Measurements from ENCODE around the gene CS. TPM values are rescaled to one million over a fixed set of nuclear protein-coding genes. Genes with fewer than 3 reads are reported as not detected.
A peak's percentile ranks its signal among the peaks of the same experiment; 100 is the strongest.

CS gene
- total and polyA plus RNA-seq, 2 experiments from 2014 or later = 83.2 to 111 TPM

DNA sequence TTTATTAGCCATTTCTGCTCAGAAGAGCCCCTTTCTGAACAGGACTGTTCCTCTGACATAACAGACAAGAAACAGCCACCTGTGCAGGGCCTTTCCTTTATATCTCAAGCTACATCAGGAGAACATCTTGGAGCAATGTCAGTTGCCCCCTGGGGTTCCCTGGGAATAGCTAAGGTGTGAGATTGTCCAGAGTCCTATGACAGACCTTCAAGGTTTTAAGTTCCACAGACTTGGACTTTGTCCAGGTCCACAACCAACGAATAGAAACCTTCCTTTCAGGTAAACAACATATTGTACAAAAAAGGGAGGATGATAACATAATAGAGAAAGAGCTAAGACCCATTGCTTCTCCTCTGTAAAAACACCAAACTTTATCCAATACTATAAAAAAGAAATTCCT lies 41.5 kb upstream of the CS start:
- H3K9me3 ChIP-seq (ENCODE audit: low read depth) = no peaks in the 10 kb centered on the region
- 48% methylated on average over 1 of the region's 1 CpG for WGBS (ENCODE audit: low lambda C conversion rate, missing lambda C conversion rate)
- TF ChIP-seq EZH2phosphoT487 (IDR thresholded peaks at IDR 0.05; ENCODE audit: low read depth, severe bottlenecking, unreplicated experiment) (no peak), EZH2 (IDR thresholded peaks at IDR 0.05; ENCODE audit: borderline replicate concordance) (no peak)
- TF ChIP-seq, protein P1, sequence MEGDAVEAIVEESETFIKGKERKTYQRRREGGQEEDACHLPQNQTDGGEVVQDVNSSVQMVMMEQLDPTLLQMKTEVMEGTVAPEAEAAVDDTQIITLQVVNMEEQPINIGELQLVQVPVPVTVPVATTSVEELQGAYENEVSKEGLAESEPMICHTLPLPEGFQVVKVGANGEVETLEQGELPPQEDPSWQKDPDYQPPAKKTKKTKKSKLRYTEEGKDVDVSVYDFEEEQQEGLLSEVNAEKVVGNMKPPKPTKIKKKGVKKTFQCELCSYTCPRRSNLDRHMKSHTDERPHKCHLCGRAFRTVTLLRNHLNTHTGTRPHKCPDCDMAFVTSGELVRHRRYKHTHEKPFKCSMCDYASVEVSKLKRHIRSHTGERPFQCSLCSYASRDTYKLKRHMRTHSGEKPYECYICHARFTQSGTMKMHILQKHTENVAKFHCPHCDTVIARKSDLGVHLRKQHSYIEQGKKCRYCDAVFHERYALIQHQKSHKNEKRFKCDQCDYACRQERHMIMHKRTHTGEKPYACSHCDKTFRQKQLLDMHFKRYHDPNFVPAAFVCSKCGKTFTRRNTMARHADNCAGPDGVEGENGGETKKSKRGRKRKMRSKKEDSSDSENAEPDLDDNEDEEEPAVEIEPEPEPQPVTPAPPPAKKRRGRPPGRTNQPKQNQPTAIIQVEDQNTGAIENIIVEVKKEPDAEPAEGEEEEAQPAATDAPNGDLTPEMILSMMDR (IDR thresholded peaks at IDR 0.05; ENCODE audit: poor library complexity) = no peak
- no peaks in the 10 kb centered on the region for H3K36me3 ChIP-seq (replicated peaks; ENCODE audit: insufficient read depth, low read depth)
- H4K20me1 ChIP-seq (ENCODE audit: insufficient read depth, poor library complexity, severe bottlenecking) = no peaks in the 10 kb centered on the region
- no peaks in the 10 kb centered on the region for H3K4me1 ChIP-seq (ENCODE audit: insufficient read depth)
- H3K9me2 ChIP-seq (replicated peaks; ENCODE audit: insufficient read depth) = no peaks in the 10 kb centered on the region
- H3K4me3 ChIP-seq = no peak overlapping the region
- no peak overlapping the region for H2AFZ ChIP-seq
- no peak overlapping the region for H3K4me2 ChIP-seq
- no peaks in the 10 kb centered on the region for H3K27me3 ChIP-seq
- H3K79me2 ChIP-seq = no peaks in the 10 kb centered on the region
- peak overlapping the region; percentile 32 for H3K27ac ChIP-seq
- DNase-seq (ENCODE audit: low spot score) = peak; percentile 39

DNA sequence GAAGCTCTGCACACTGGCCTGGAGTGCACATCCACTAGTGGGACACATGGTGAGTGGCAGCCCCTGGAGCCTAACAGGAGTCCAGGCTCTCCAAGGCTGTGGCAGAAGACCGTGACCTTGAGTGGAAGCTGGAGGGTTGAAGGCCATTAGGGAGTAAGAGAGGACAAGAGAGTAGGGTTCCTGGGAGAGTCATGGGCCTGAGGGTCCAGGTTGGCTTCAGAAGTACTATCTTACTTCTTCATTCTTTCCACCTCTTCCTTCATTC lies 39.0 kb upstream of the CS start:
- no peaks in the 10 kb centered on the region for H3K27me3 ChIP-seq
- DNase-seq (ENCODE audit: low spot score) = no peak
- H3K79me2 ChIP-seq = no peaks in the 10 kb centered on the region
- H3K27ac ChIP-seq = peak overlapping the region; percentile 51
- H3K9me3 ChIP-seq (ENCODE audit: low read depth) = no peaks in the 10 kb centered on the region
- no peaks in the 10 kb centered on the region for H4K20me1 ChIP-seq (ENCODE audit: insufficient read depth, poor library complexity, severe bottlenecking)
- no peak overlapping the region for H3K4me2 ChIP-seq
- H3K9me2 ChIP-seq (replicated peaks; ENCODE audit: insufficient read depth) = no peaks in the 10 kb centered on the region
- H3K36me3 ChIP-seq (replicated peaks; ENCODE audit: insufficient read depth, low read depth) = no peaks in the 10 kb centered on the region
- H3K4me3 ChIP-seq = no peak overlapping the region
- TF ChIP-seq EZH2 (IDR thresholded peaks at IDR 0.05; ENCODE audit: borderline replicate concordance) (no peak), EZH2phosphoT487 (IDR thresholded peaks at IDR 0.05; ENCODE audit: low read depth, severe bottlenecking, unreplicated experiment) (no peak)
- TF ChIP-seq, protein P1 (IDR thresholded peaks at IDR 0.05; ENCODE audit: poor library complexity) = no peak
- H3K4me1 ChIP-seq (ENCODE audit: insufficient read depth) = peaks cover 5% of the 10 kb centered on the region
- WGBS (ENCODE audit: low lambda C conversion rate, missing lambda C conversion rate) = 86% methylated on average over 1 of the region's 1 CpG
- H2AFZ ChIP-seq = no peak overlapping the region

DNA sequence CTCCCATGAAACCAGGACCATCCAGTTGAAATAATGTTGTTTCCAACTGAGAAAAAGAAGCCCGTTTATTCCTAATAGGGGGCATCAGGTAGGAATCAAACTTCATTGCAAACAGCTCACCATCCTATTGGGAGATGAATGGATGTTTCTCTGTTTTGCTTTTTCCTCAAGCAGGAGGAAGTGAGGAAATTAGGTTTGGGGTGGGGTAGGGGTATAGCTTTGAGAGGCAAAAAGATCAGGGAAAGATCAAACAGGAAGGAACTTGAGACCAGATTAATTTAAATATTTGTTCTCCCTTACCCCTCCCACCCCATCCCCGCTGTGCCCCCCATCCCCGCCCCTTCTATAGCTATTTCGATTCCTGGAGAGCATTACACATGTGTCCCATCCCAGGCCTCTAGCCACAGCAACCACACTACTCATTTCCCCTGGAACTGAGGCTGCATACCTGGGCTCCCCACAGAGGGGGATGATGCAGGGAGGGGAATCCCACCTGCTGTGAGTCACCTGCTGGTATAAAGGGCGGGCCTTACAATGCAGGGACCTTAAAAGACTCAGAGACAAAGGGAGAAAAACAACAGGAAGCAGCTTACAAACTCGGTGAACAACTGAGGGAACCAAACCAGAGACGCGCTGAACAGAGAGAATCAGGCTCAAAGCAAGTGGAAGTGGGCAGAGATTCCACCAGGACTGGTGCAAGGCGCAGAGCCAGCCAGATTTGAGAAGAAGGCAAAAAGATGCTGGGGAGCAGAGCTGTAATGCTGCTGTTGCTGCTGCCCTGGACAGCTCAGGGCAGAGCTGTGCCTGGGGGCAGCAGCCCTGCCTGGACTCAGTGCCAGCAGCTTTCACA lies 38.4 kb upstream of the CS start, which contains the start of gene IL23A:
IL23A (plus strand) TSS at position 577 of the 850 bp plus-strand sequence; CDS start at position 738, 161 bp downstream.
- Histone ChIP-seq H3K27me3 (no peaks in the 10 kb centered on the region), H4K20me1 (ENCODE audit: insufficient read depth, poor library complexity, severe bottlenecking) (no peaks in the 10 kb centered on the region), H3K9me3 (ENCODE audit: low read depth) (no peaks in the 10 kb centered on the region), H3K9me2 (replicated peaks; ENCODE audit: insufficient read depth) (no peaks in the 10 kb centered on the region), H3K4me3 (no peak within 1 kb of the TSS), H3K79me2 (no peaks in the 10 kb centered on the region), H3K27ac (peak within 1 kb of the TSS; percentile 51), H3K36me3 (replicated peaks; ENCODE audit: insufficient read depth, low read depth) (no peaks in the 10 kb centered on the region), H2AFZ (no peak within 1 kb of the TSS), H3K4me2 (no peak within 1 kb of the TSS), H3K4me1 (ENCODE audit: insufficient read depth) (peaks cover 5% of the 10 kb centered on the region)
- peak; percentile 34 for DNase-seq (ENCODE audit: low spot score)
- WGBS (ENCODE audit: low lambda C conversion rate, missing lambda C conversion rate) = 42% methylated on average over 9 of the region's 9 CpGs
- TF ChIP-seq EZH2 (IDR thresholded peaks at IDR 0.05; ENCODE audit: borderline replicate concordance) (no peak), EZH2phosphoT487 (IDR thresholded peaks at IDR 0.05; ENCODE audit: low read depth, severe bottlenecking, unreplicated experiment) (no peak)
- TF ChIP-seq, protein P1 (IDR thresholded peaks at IDR 0.05; ENCODE audit: poor library complexity) = no peak
